ENCODE data around the gene GJB5. TPM values are rescaled to one million over a fixed set of nuclear protein-coding genes. Genes with fewer than 3 reads are reported as not detected.

The GJB5 gene
- total and polyA plus RNA-seq, 10 of the 15 experiments (the other 5 are each of a cell fraction or from before 2014, with no cell fraction given): not detected

DNA sequence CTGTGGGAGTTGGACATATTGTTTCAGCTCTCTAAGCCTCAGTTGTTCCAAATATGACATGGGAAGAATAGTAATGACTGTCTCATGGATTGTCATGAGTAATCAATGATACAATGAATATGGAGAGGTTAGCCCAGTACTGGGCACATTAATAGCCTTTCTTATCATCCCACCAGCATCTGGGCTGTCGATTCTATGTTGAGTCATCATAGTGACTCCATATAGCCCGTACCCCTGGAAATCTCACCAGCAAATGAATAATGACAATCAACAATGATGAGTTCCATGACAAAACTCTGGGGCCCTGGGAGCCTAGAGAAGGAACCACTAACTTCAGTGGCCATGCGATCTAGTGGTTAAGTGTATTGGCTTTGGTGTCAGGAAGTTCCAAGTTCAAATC, 39.7 kb upstream of the GJB5 start:
- in situ Hi-C loops (cut with MboI): no loop called here
- 43% methylated on average over 3 of the region's 3 CpGs for whole genome bisulfite sequencing (ENCODE audit: insufficient coverage, insufficient replicate concordance, low lambda C conversion rate, missing lambda C conversion rate)

More for the DNA sequence above, 39.7 kb upstream of the GJB5 start:
- no peak overlapping the region for H2AFZ ChIP-seq (ENCODE audit: control insufficient read depth, low read depth, low read length)
- ATAC-seq (no peak), FAIRE-seq (no peak), DNase-seq (ENCODE audit: low read depth, low spot score) (no peak)
- H4K20me1 ChIP-seq (ENCODE audit: control insufficient read depth, insufficient read depth): no peaks in the 10 kb centered on the region
- POLR2A ChIA-PET: no interaction called here
- no peaks in the 10 kb centered on the region for H3K36me3 ChIP-seq (ENCODE audit: control insufficient read depth in 2 of 2, insufficient read depth in 2 of 2, low read length in 1 of 2)
- no peak overlapping the region for H3K4me3 ChIP-seq
- TF ChIP-seq ESRRA (IDR thresholded peaks at IDR 0.05; ENCODE audit: low read length) (no peak), FOS (IDR thresholded peaks at IDR 0.05; ENCODE audit: borderline replicate concordance, extremely low read depth, insufficient read length) (no peak), WRNIP1 (IDR thresholded peaks at IDR 0.05; ENCODE audit: borderline replicate concordance, low read depth, low read length) (no peak), SREBF1 (IDR thresholded peaks at IDR 0.05; ENCODE audit: low read length) (no peak), NFIC (IDR thresholded peaks at IDR 0.05; ENCODE audit: low read depth, low read length) (no peak), ASH2L (IDR thresholded peaks at IDR 0.05; ENCODE audit: borderline replicate concordance, low read depth) (no peak), MXI1 (IDR thresholded peaks at IDR 0.05; ENCODE audit: low read depth, low read length) (no peak), DPF2 (IDR thresholded peaks at IDR 0.05) (no peak), MEF2A (IDR thresholded peaks at IDR 0.05; ENCODE audit: insufficient read depth, low read depth, low read length) (no peak), ATF7 (IDR thresholded peaks at IDR 0.05; ENCODE audit: low read depth) (no peak), MTA3 (IDR thresholded peaks at IDR 0.05; ENCODE audit: borderline replicate concordance, low read length) (no peak), ZZZ3 (IDR thresholded peaks at IDR 0.05; ENCODE audit: control insufficient read depth, insufficient read length, low read depth) (no peak), CHD1 (IDR thresholded peaks at IDR 0.05; ENCODE audit: low read depth, low read length) (no peak)
- TF ChIP-seq, protein P1, sequence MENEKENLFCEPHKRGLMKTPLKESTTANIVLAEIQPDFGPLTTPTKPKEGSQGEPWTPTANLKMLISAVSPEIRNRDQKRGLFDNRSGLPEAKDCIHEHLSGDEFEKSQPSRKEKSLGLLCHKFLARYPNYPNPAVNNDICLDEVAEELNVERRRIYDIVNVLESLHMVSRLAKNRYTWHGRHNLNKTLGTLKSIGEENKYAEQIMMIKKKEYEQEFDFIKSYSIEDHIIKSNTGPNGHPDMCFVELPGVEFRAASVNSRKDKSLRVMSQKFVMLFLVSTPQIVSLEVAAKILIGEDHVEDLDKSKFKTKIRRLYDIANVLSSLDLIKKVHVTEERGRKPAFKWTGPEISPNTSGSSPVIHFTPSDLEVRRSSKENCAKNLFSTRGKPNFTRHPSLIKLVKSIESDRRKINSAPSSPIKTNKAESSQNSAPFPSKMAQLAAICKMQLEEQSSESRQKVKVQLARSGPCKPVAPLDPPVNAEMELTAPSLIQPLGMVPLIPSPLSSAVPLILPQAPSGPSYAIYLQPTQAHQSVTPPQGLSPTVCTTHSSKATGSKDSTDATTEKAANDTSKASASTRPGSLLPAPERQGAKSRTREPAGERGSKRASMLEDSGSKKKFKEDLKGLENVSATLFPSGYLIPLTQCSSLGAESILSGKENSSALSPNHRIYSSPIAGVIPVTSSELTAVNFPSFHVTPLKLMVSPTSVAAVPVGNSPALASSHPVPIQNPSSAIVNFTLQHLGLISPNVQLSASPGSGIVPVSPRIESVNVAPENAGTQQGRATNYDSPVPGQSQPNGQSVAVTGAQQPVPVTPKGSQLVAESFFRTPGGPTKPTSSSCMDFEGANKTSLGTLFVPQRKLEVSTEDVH (IDR thresholded peaks at IDR 0.05; ENCODE audit: low read depth, partially characterized antibody): no peak
- H3K27ac ChIP-seq (ENCODE audit: control insufficient read depth, insufficient read depth): no peak overlapping the region
- no peak overlapping the region for H3K9ac ChIP-seq (ENCODE audit: control insufficient read depth, insufficient read depth, low read length)
- H3K27me3 ChIP-seq (replicated peaks in 1 of 2; ENCODE audit: control insufficient read depth in 2 of 2, insufficient read depth in 2 of 2, low read length in 1 of 2): no peaks in the 10 kb centered on the region; a peak in 1 of 4 replicates
- CTCF ChIA-PET: interaction anchor here (1.4 kb wide), 1 partner anchor 29 kb away, joined by 5 read pairs; no protein-coding TSS in a partner anchor
- H3K79me2 ChIP-seq (ENCODE audit: control insufficient read depth, insufficient read depth, low read length): no peaks in the 10 kb centered on the region
- no peaks in the 10 kb centered on the region for H3K9me3 ChIP-seq (replicated peaks; ENCODE audit: control insufficient read depth, insufficient read depth, low read length)
- intact Hi-C loops (cut with micrococcal nuclease; ENCODE audit: unreplicated experiment): no loop called here
- no peaks in the 10 kb centered on the region for H3K4me1 ChIP-seq (ENCODE audit: control insufficient read depth, insufficient read depth, low read length)
- SMC1A ChIA-PET (ENCODE audit: uncharacterized antibody, unreplicated experiment): interaction anchor here (0.7 kb wide), 1 partner anchor 27 kb away, joined by 3 read pairs; no protein-coding TSS in a partner anchor
- BruUV-seq (replicated peaks): no TSS peak
- RAD21 ChIA-PET (ENCODE audit: unreplicated experiment): no interaction called here
- H3K4me2 ChIP-seq (ENCODE audit: control insufficient read depth, insufficient read depth): no peak overlapping the region

Measured in GM12878 (cell line).